Measurements from ENCODE around the gene SMIM33.
"Not testable (repeated sequence)": the region's sequence is repeated elsewhere in the genome, so short reads cannot be mapped to it uniquely, and the experiment has no call there.

SMIM33 gene

GRCh38 chr5:139470821-139471300 is at the start of gene SMIM33:
Gene SMIM33, plus strand, starts transcription at chr5:139471004. Its CDS starts 118 bp downstream, at chr5:139471122.
- peak; percentile 14 for DNase-seq

GRCh38 chr5:139422307-139422893 is 48.4 kb upstream of the SMIM33 start:
- DNase-seq: no peak

- DNase-seq: no peak
These were observed 45.3 kb upstream of the SMIM33 start for GRCh38 chr5:139425497-139425896.

GRCh38 chr5:139426203-139426885 is 44.5 kb upstream of the SMIM33 start:
- no peak for DNase-seq

GRCh38 chr5:139430015-139430414 is 40.8 kb upstream of the SMIM33 start:
- no peak for DNase-seq

- no peak for DNase-seq
These were observed 39.1 kb upstream of the SMIM33 start for GRCh38 chr5:139431706-139432105.

GRCh38 chr5:139435676-139436075 is 35.1 kb upstream of the SMIM33 start:
- DNase-seq: no peak

GRCh38 chr5:139438707-139439012 is 32.1 kb upstream of the SMIM33 start:
- no peak for DNase-seq

- peak; percentile 82 for DNase-seq
These were observed 31.5 kb upstream of the SMIM33 start, which contains the start of gene DNAJC18 for GRCh38 chr5:139439013-139439903. Gene DNAJC18, minus strand, starts transcription at chr5:139439525. Its CDS starts 80 bp downstream, at chr5:139439445.

- not testable (repeated sequence) for DNase-seq
These were observed 30.4 kb upstream of the SMIM33 start for GRCh38 chr5:139440416-139440815.

- no peak for DNase-seq
These were observed 26.9 kb upstream of the SMIM33 start for GRCh38 chr5:139443831-139444453.

GRCh38 chr5:139445325-139446170 is 25.3 kb upstream of the SMIM33 start:
- DNase-seq: no peak

- DNase-seq: no peak
These were observed 23.6 kb upstream of the SMIM33 start for GRCh38 chr5:139446956-139447779.

- DNase-seq: no peak
These were observed 19.6 kb upstream of the SMIM33 start for GRCh38 chr5:139451176-139451575.

- DNase-seq: no peak
These were observed 18.7 kb upstream of the SMIM33 start for GRCh38 chr5:139451878-139452660.

- no peak for DNase-seq
These were observed 16.9 kb upstream of the SMIM33 start for GRCh38 chr5:139453683-139454567.

- no peak for DNase-seq
These were observed 16.1 kb upstream of the SMIM33 start for GRCh38 chr5:139454568-139455290.

GRCh38 chr5:139456776-139457175 is 14.0 kb upstream of the SMIM33 start:
- DNase-seq: no peak

GRCh38 chr5:139457241-139457640 is 13.6 kb upstream of the SMIM33 start:
- DNase-seq: no peak
